Activated B cell treated with CpG ODN at 0.5 μM for 24 hours (primary cell): ENCODE results near the gene S100Z. TPM values are rescaled to one million over a fixed set of nuclear protein-coding genes. Genes with fewer than 3 reads are reported as not detected.
"Not testable (repeated sequence)": the region's sequence is repeated elsewhere in the genome, so short reads cannot be mapped to it uniquely, and the experiment has no call there.

Source experiments
- ATAC-seq: fragments of 200-7000 bp; cut with Tn5 transposase; one replicate; pipeline ENCODE4 v1.10.0; 2021; ENCODE audit warnings: low read depth, mild to moderate bottlenecking, moderate library complexity
- CTCF ChIA-PET: fragments of 350-600 bp; sonication (Branson Sonifier 250); formaldehyde crosslinking; loops from one replicate; lab custom pipeline; 2021; ENCODE audit warnings: antibody characterized with exemption; lab: Charles Lee
- POLR2A ChIA-PET: fragments of 350-600 bp; sonication (Branson Sonifier 250); formaldehyde crosslinking; loops from one replicate; lab custom pipeline; 2021; ENCODE audit warnings: antibody characterized with exemption; lab: Charles Lee
- DNase-seq: peaks from one replicate; pipeline ENCODE4 v3.0.0; 2022
- H3K27ac Mint-ChIP-seq: one replicate; pipeline ENCODE4 v1.8.0; 2020; ENCODE audit warnings: mixed read lengths
- H3K27me3 Mint-ChIP-seq: one replicate; pipeline ENCODE4 v1.8.0; 2021; ENCODE audit warnings: mixed read lengths
- H3K36me3 Mint-ChIP-seq: one replicate; pipeline ENCODE4 v1.8.0; 2021; ENCODE audit warnings: low read depth, mixed read lengths
- H3K4me1 Mint-ChIP-seq: one replicate; pipeline ENCODE4 v1.8.0; 2021; ENCODE audit warnings: mixed read lengths
- H3K4me3 Mint-ChIP-seq: one replicate; pipeline ENCODE4 v1.8.0; 2020; ENCODE audit warnings: mild to moderate bottlenecking, mixed read lengths
- H3K9me3 Mint-ChIP-seq: one replicate; pipeline ENCODE4 v1.8.0; 2020; ENCODE audit warnings: mixed read lengths
- CTCF ChIP-seq: fragments of 200-600 bp; IDR thresholded peaks from one replicate; pipeline ENCODE4 v1.8.0; 2022; ENCODE audit warnings: antibody characterized with exemption, mild to moderate bottlenecking
- intact Hi-C: fragments of 100-400 bp; cut with micrococcal nuclease; formaldehyde crosslinking; loops from one replicate; pipeline ENCODE4 v1.15.1; 2024
- total RNA-seq: library from RNA; stranded (reverse); gene quantifications from 2 replicates; pipeline ENCODE4 v1.2.3, GENCODE V29; 2022

Gene S100Z
- total RNA-seq, 1 donor from 2014 or later, result not detected

GRCh38 chr5:76819851-76820525 is 29.8 kb upstream of the S100Z start:
- ATAC-seq (no peak), DNase-seq (no peak)
- Mint-ChIP-seq H3K4me3 (peak overlapping the region; percentile 70), H3K27me3 (peaks cover 43% of the 10 kb centered on the region), H3K4me1 (peaks cover 16% of the 10 kb centered on the region), H3K27ac (no peak overlapping the region), H3K9me3 (no peaks in the 10 kb centered on the region), H3K36me3 (no peaks in the 10 kb centered on the region)
- intact Hi-C loops, result no loop called here
- TF ChIP-seq CTCF, result no peak
- ChIA-PET CTCF (no interaction called here), POLR2A (no interaction called here)

- POLR2A ChIA-PET, result no interaction called here
- CTCF ChIA-PET, result no interaction called here
- peaks cover 41% of the 10 kb centered on the region for H3K27me3 Mint-ChIP-seq
- intact Hi-C loops, result no loop called here
- peaks cover 16% of the 10 kb centered on the region for H3K4me1 Mint-ChIP-seq
- H3K9me3 Mint-ChIP-seq, result no peaks in the 10 kb centered on the region
- no peak overlapping the region for H3K27ac Mint-ChIP-seq
- ATAC-seq (no peak), DNase-seq (no peak)
- no peaks in the 10 kb centered on the region for H3K36me3 Mint-ChIP-seq
- no peak for TF ChIP-seq CTCF
- H3K4me3 Mint-ChIP-seq, result no peak overlapping the region
These were observed 29.3 kb upstream of the S100Z start for GRCh38 chr5:76820526-76820890.

GRCh38 chr5:76821136-76821535 is 28.7 kb upstream of the S100Z start:
- Mint-ChIP-seq H3K27ac (no peak overlapping the region), H3K36me3 (no peaks in the 10 kb centered on the region), H3K4me3 (no peak overlapping the region), H3K4me1 (peaks cover 16% of the 10 kb centered on the region), H3K9me3 (no peaks in the 10 kb centered on the region), H3K27me3 (peaks cover 38% of the 10 kb centered on the region)
- TF ChIP-seq CTCF, result no peak
- intact Hi-C loops, result no loop called here
- POLR2A ChIA-PET, result no interaction called here
- ATAC-seq (no peak), DNase-seq (no peak)
- CTCF ChIA-PET, result no interaction called here

GRCh38 chr5:76822105-76822731 is 27.6 kb upstream of the S100Z start:
- H3K9me3 Mint-ChIP-seq, H3K4me3 Mint-ChIP-seq, ATAC-seq: not testable (repeated sequence)

GRCh38 chr5:76826416-76826815 is 23.4 kb upstream of the S100Z start:
- POLR2A ChIA-PET, H3K4me1 Mint-ChIP-seq, H3K27ac Mint-ChIP-seq, H3K27me3 Mint-ChIP-seq, intact Hi-C loops, H3K4me3 Mint-ChIP-seq, DNase-seq, CTCF ChIA-PET, ATAC-seq, H3K9me3 Mint-ChIP-seq, H3K36me3 Mint-ChIP-seq: not testable (repeated sequence)

More at GRCh38 chr5:76822105-76822731, 27.6 kb upstream of the S100Z start:
- intact Hi-C loops, DNase-seq, H3K36me3 Mint-ChIP-seq, CTCF ChIA-PET, H3K27ac Mint-ChIP-seq, POLR2A ChIA-PET: not testable (repeated sequence)
- peaks cover 16% of the 10 kb centered on the region for H3K4me1 Mint-ChIP-seq
- peaks cover 29% of the 10 kb centered on the region for H3K27me3 Mint-ChIP-seq

GRCh38 chr5:76831110-76831452 is 18.7 kb upstream of the S100Z start:
- no peak overlapping the region for H3K4me3 Mint-ChIP-seq
- no peaks in the 10 kb centered on the region for H3K36me3 Mint-ChIP-seq
- no peaks in the 10 kb centered on the region for H3K4me1 Mint-ChIP-seq
- intact Hi-C loops, result no loop called here
- DNase-seq (no peak), ATAC-seq (no peak)
- no peak overlapping the region for H3K27ac Mint-ChIP-seq
- ChIA-PET POLR2A (interaction anchor here (0.6 kb wide), 1 partner anchor 393 kb away, joined by 3 read pairs; no protein-coding TSS in a partner anchor), CTCF (no interaction called here)
- no peak for TF ChIP-seq CTCF
- no peaks in the 10 kb centered on the region for H3K27me3 Mint-ChIP-seq
- H3K9me3 Mint-ChIP-seq, result no peaks in the 10 kb centered on the region
